Measurements from ENCODE around the gene TFCP2L1.
"Not testable (repeated sequence)": the region's sequence is repeated elsewhere in the genome, so short reads cannot be mapped to it uniquely, and the experiment has no call there.

The TFCP2L1 gene

GRCh38 chr2:121276341-121276740, 8.7 kb downstream of the TFCP2L1 start (continued):
- TF ChIP-seq REST (tag by site-specific recombination; IDR thresholded peaks at IDR 0.05) (no peak), ZSCAN30 (tag by site-specific recombination; IDR thresholded peaks at IDR 0.05) (no peak), ZNF324 (tag by site-specific recombination; IDR thresholded peaks at IDR 0.05) (no peak)

- Histone ChIP-seq H3K9me3 (ENCODE audit: control insufficient read depth, insufficient read depth, low read depth, low read length) (no peaks in the 10 kb centered on the region), H3K27ac (ENCODE audit: extremely low read depth, low read depth, low read length) (no peak overlapping the region), H3K4me1 (ENCODE audit: control insufficient read depth, insufficient read depth, low read length) (peaks cover 3% of the 10 kb centered on the region; the same call in 1 of the 2 replicates), H3K36me3 (ENCODE audit: control insufficient read depth in 2 of 2, insufficient read depth in 1 of 2, low read length in 2 of 2) (peaks cover 0 to 7% of the 10 kb centered on the region in 2 experiments; a peak in 1 of 3 replicates), H3K4me3 (ENCODE audit: low read depth, low read length) (no peak overlapping the region)
- no peak for TF ChIP-seq ZNF600 (tag by site-specific recombination; IDR thresholded peaks at IDR 0.05)
- POLR2A ChIA-PET = no interaction called here
- CTCF ChIA-PET = interaction anchor here (1.5 kb wide), 1 partner anchor 83 kb away, joined by 4 read pairs; no protein-coding TSS in a partner anchor
These were observed 11.9 kb downstream of the TFCP2L1 start for GRCh38 chr2:121273116-121273515.

GRCh38 chr2:121272596-121272995, 12.4 kb downstream of the TFCP2L1 start:
- ChIA-PET POLR2A (no interaction called here), CTCF (interaction anchor here (0.8 to 1.5 kb wide), 2 partner anchors 83 to 144 kb away, joined by 4 to 7 read pairs; no protein-coding TSS in a partner anchor)
- TF ChIP-seq ZNF529 (tag by site-specific recombination; IDR thresholded peaks at IDR 0.05; ENCODE audit: insufficient replicate concordance) = no peak
- no peak for TF ChIP-seq ZNF362 (tag by site-specific recombination; IDR thresholded peaks at IDR 0.05)
- no peak for TF ChIP-seq REST (tag by site-specific recombination; IDR thresholded peaks at IDR 0.05)
- no peak for TF ChIP-seq BCL6B (tag by site-specific recombination; IDR thresholded peaks at IDR 0.05)
- no peak for TF ChIP-seq ZBTB17 (tag by site-specific recombination; IDR thresholded peaks at IDR 0.05)
- TF ChIP-seq INSM2 (tag by site-specific recombination; IDR thresholded peaks at IDR 0.05) = no peak
- TF ChIP-seq PRDM1 (tag by site-specific recombination; IDR thresholded peaks at IDR 0.05) = no peak
- TF ChIP-seq PATZ1 (tag by site-specific recombination; IDR thresholded peaks at IDR 0.05) = no peak
- peaks cover 0 to 7% of the 10 kb centered on the region in 2 experiments; a peak in 1 of 3 replicates for H3K36me3 ChIP-seq (ENCODE audit: control insufficient read depth in 2 of 2, insufficient read depth in 1 of 2, low read length in 2 of 2)
- no peak overlapping the region for H3K4me3 ChIP-seq (ENCODE audit: low read depth, low read length)
- H3K27ac ChIP-seq (ENCODE audit: extremely low read depth, low read depth, low read length) = no peak overlapping the region
- H3K4me1 ChIP-seq (ENCODE audit: control insufficient read depth, insufficient read depth, low read length) = peaks cover 3% of the 10 kb centered on the region; the same call in 1 of the 2 replicates
- no peaks in the 10 kb centered on the region for H3K9me3 ChIP-seq (ENCODE audit: control insufficient read depth, insufficient read depth, low read depth, low read length)

- H3K9me3 ChIP-seq (ENCODE audit: control insufficient read depth, insufficient read depth, low read depth, low read length); H3K27ac ChIP-seq (ENCODE audit: extremely low read depth, low read depth, low read length); H3K36me3 ChIP-seq (ENCODE audit: control insufficient read depth in 2 of 2, insufficient read depth in 1 of 2, low read length in 2 of 2); H3K4me3 ChIP-seq (ENCODE audit: low read depth, low read length); H3K4me1 ChIP-seq (ENCODE audit: control insufficient read depth, insufficient read depth, low read length); CTCF ChIA-PET; POLR2A ChIA-PET: not testable (repeated sequence)
These were observed 15.6 kb downstream of the TFCP2L1 start for GRCh38 chr2:121269436-121269835.
